Ovary (tissue), 3 donors: ENCODE measurements around the gene EBNA1BP2.

Experiments
- EP300 ChIP-seq: sonication (generic); formaldehyde crosslinking; IDR thresholded peaks from one replicate; pipeline ENCODE4 v1.6.1; 2017; ENCODE audit warnings: antibody characterized with exemption
- POLR2A ChIP-seq: fragments of 450-650 bp; IDR thresholded peaks from one replicate; pipeline ENCODE4 v1.6.1; 2017; ENCODE audit warnings: antibody characterized with exemption, mild to moderate bottlenecking, moderate library complexity
- TF ChIP-seq, protein P1 (sequence below), 3 donors: fragments of 450-650 bp in 2 of 3; fragments of 200-600 bp in 1 of 3; IDR thresholded peaks; one replicate each; pipeline versions ENCODE4 v1.5.1 to v1.8.0; 2016 to 2022; ENCODE audit warnings: antibody characterized with exemption in 3 of 3, mild to moderate bottlenecking in 1 of 3
- donor health status: DM: no; HTN: no; CAD: no.

DNA sequence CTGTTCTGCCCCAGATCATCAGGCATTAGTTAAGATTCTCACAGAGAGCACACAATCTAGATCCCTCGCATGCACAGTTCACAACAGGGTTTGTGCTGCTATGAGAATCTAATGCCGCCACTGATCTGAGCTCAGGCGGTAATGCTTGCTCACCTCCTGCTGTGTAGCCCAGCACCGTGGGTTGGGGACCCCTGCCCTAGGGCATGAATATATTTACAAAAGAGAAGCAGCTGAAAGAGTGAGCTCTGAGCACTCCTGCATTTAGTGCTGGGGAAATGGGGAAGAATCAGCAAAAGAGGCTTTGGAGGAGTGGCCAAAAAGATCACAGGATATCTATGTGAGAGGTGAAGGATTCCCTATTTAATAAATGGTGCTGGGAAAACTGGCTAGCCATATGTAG lies 5.6 kb upstream of the EBNA1BP2 start:
- TF ChIP-seq POLR2A = no peak
- TF ChIP-seq, protein P1, sequence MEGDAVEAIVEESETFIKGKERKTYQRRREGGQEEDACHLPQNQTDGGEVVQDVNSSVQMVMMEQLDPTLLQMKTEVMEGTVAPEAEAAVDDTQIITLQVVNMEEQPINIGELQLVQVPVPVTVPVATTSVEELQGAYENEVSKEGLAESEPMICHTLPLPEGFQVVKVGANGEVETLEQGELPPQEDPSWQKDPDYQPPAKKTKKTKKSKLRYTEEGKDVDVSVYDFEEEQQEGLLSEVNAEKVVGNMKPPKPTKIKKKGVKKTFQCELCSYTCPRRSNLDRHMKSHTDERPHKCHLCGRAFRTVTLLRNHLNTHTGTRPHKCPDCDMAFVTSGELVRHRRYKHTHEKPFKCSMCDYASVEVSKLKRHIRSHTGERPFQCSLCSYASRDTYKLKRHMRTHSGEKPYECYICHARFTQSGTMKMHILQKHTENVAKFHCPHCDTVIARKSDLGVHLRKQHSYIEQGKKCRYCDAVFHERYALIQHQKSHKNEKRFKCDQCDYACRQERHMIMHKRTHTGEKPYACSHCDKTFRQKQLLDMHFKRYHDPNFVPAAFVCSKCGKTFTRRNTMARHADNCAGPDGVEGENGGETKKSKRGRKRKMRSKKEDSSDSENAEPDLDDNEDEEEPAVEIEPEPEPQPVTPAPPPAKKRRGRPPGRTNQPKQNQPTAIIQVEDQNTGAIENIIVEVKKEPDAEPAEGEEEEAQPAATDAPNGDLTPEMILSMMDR (IDR thresholded peaks at IDR 0.05) = no peak
- TF ChIP-seq EP300 = no peak
